CD14-positive monocyte (primary cell): ENCODE data around the gene DCLK1. TPM values are rescaled to one million over a fixed set of nuclear protein-coding genes. Genes with fewer than 3 reads are reported as not detected.

Source experiments
- DNase-seq, 3 donors: peaks; one replicate each; pipeline ENCODE4 v3.0.0-alpha.2; 2011 to 2022
- H2AFZ ChIP-seq: 2 replicates; pipeline ENCODE4 v1.6.0; 2012; ENCODE audit warnings: mild to moderate bottlenecking, low read depth, low read length, inconsistent platforms; ENCODE audit not compliant: insufficient read depth, poor library complexity, severe bottlenecking
- H3K27ac ChIP-seq, 2 donors: 1 replicate in 1 of 2; 2 replicates in 1 of 2; pipeline ENCODE4 v1.5.1; 2012 to 2013; ENCODE audit warnings: low read length in 2 of 2, control low read depth in 1 of 2, inconsistent platforms in 1 of 2, low read depth in 1 of 2, mild to moderate bottlenecking in 1 of 2
- H3K27me3 ChIP-seq, 2 donors: one replicate each; pipeline versions ENCODE4 v1.6.0 to v1.6.1; 2011 to 2013; ENCODE audit warnings: low read length in 2 of 2; ENCODE audit not compliant: control insufficient read depth in 2 of 2, insufficient read depth in 2 of 2
- H3K36me3 ChIP-seq, 2 donors: replicated peaks in 1 of 2; 1 replicate in 1 of 2; 2 replicates in 1 of 2; pipeline versions ENCODE4 v1.5.1 to v1.6.1; 2012 to 2013; ENCODE audit warnings: low read length in 2 of 2, control low read depth in 1 of 2, inconsistent platforms in 1 of 2, mild to moderate bottlenecking in 1 of 2; ENCODE audit not compliant: insufficient read depth in 2 of 2, control insufficient read depth in 1 of 2
- H3K4me1 ChIP-seq, 2 donors: 1 replicate in 1 of 2; 2 replicates in 1 of 2; pipeline versions ENCODE4 v1.5.1 to v1.6.1; 2012 to 2013; ENCODE audit warnings: low read length in 2 of 2, control low read depth in 1 of 2, inconsistent platforms in 1 of 2, mild to moderate bottlenecking in 1 of 2, moderate library complexity in 1 of 2; ENCODE audit not compliant: insufficient read depth in 2 of 2, control insufficient read depth in 1 of 2
- H3K4me2 ChIP-seq: replicated peaks from 2 replicates; pipeline ENCODE3; 2012; ENCODE audit warnings: low read length, moderate library complexity, mild to moderate bottlenecking; ENCODE audit not compliant: poor library complexity, severe bottlenecking; ENCODE audit errors: extremely low read depth
- H3K4me3 ChIP-seq, 3 experiments: fragments of 200-600 bp in 1 of 3; sonication (generic) in 1 of 3; replicated peaks in 1 of 3; 1 replicate in 2 of 3; 2 replicates in 1 of 3; pipeline ENCODE4 v1.5.1; 2011 to 2013; ENCODE audit warnings: low read length in 3 of 3, mild to moderate bottlenecking in 3 of 3, control low read depth in 2 of 3, low read depth in 2 of 3, inconsistent platforms in 1 of 3, moderate library complexity in 1 of 3
- H3K79me2 ChIP-seq: 2 replicates; pipeline ENCODE4 v1.6.0; 2012; ENCODE audit warnings: mild to moderate bottlenecking, control low read depth, inconsistent platforms, low read length, moderate library complexity; ENCODE audit not compliant: insufficient read depth
- H3K9ac ChIP-seq: 2 replicates; pipeline ENCODE4 v1.6.0; 2017; ENCODE audit warnings: low read length, mild to moderate bottlenecking; ENCODE audit not compliant: insufficient read depth, poor library complexity, severe bottlenecking
- H3K9me3 ChIP-seq, 2 donors: replicated peaks in 1 of 2; 1 replicate in 1 of 2; 2 replicates in 1 of 2; pipeline versions ENCODE4 v1.5.1 to v1.6.1; 2012 to 2013; ENCODE audit warnings: low read length in 2 of 2, control low read depth in 1 of 2; ENCODE audit not compliant: control insufficient read depth in 1 of 2, insufficient read depth in 1 of 2
- H4K20me1 ChIP-seq: 2 replicates; pipeline ENCODE4 v1.6.0; 2012; ENCODE audit warnings: mild to moderate bottlenecking, low read length, control low read depth, moderate library complexity; ENCODE audit not compliant: insufficient read depth
- H3K27ac Mint-ChIP-seq, 7 donors: one replicate each; pipeline ENCODE4 v1.8.0; 2020; ENCODE audit warnings: mild to moderate bottlenecking in 7 of 7, mixed read lengths in 7 of 7, moderate library complexity in 6 of 7, inconsistent platforms in 2 of 7
- H3K27me3 Mint-ChIP-seq, 3 donors: one replicate each; pipeline ENCODE4 v1.8.0; 2021 to 2022; ENCODE audit warnings: low read depth in 3 of 3, mild to moderate bottlenecking in 3 of 3, mixed read lengths in 3 of 3, moderate library complexity in 3 of 3, inconsistent platforms in 1 of 3
- H3K36me3 Mint-ChIP-seq, 2 donors: one replicate each; pipeline ENCODE4 v1.8.0; 2020; ENCODE audit warnings: mixed read lengths in 2 of 2, inconsistent platforms in 1 of 2, mild to moderate bottlenecking in 1 of 2
- H3K4me1 Mint-ChIP-seq: one replicate; pipeline ENCODE4 v1.8.0; 2020; ENCODE audit warnings: mild to moderate bottlenecking, mixed read lengths
- H3K4me3 Mint-ChIP-seq, 2 donors: one replicate each; pipeline ENCODE4 v1.8.0; 2020; ENCODE audit warnings: mild to moderate bottlenecking in 2 of 2, mixed read lengths in 2 of 2, moderate library complexity in 1 of 2
- H3K9me3 Mint-ChIP-seq, 7 donors: one replicate each; pipeline ENCODE4 v1.8.0; 2020 to 2022; ENCODE audit warnings: mixed read lengths in 7 of 7, mild to moderate bottlenecking in 6 of 7, moderate library complexity in 6 of 7, inconsistent platforms in 2 of 7
- WGBS: methylation state at CpG from one replicate; pipeline ENCODE4 v1.1.5; 2013; ENCODE audit warnings: missing lambda C conversion rate; ENCODE audit not compliant: insufficient coverage; 5-methylcytosine and 5-hydroxymethylcytosine counted together
- intact Hi-C, 2 donors: fragments of 100-400 bp; cut with micrococcal nuclease; formaldehyde crosslinking; loops; one replicate each; pipeline versions ENCODE4 v1.15.0 to v1.15.1; 2023
- polyA plus RNA-seq, 3 donors: library from polyadenylated mRNA; depleted of rRNA in 1 of 3; unstranded in 2 of 3; stranded (reverse) in 1 of 3; fragments of 300-500 nt in 2 of 3; fragments of >200 nt in 1 of 3; fragmentation: Illumina TruSeq in 2 of 3; gene quantifications; 1 replicate in 2 of 3; 2 replicates in 1 of 3; pipeline ENCODE4 v1.2.3, GENCODE V29; 2012 to 2021
- TF ChIP-seq, protein P1 (sequence below): fragments of 200-600 bp; IDR thresholded peaks from one replicate; pipeline ENCODE4 v1.8.0; 2022; ENCODE audit warnings: antibody characterized with exemption, mild to moderate bottlenecking

Gene DCLK1
- polyA plus RNA-seq, 3 donors: not detected

DNA sequence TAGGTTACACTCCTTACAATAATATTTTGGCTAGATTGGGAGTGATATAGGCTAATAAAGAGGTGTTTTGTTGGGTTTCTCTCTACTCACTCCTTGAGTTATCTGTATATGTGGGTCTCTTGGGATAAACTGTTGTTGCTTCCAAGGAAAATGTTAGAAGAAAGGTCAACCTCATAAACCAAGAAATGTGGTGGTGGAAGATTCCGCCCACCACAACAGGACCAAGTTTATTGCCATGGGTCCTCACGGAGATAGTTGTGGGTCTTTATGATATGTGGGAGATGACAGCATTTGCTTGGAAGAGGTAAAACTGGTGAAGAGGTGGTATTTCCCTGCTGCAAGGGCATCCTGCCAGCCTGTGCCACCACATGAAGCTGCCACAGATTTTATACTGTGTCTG is 259.6 kb downstream of the DCLK1 start:
- no peak overlapping the region for H3K4me2 ChIP-seq
- no peaks in the 10 kb centered on the region for H3K4me1 ChIP-seq
- no peak for DNase-seq
- peaks cover 0 to 2% (median 0%) of the 10 kb centered on the region in 3 donors for H3K27me3 Mint-ChIP-seq
- no peak overlapping the region for H3K27ac ChIP-seq
- H3K4me3 ChIP-seq: no peak overlapping the region
- 83% methylated on average over 1 of the region's 2 CpGs for WGBS
- no peaks in the 10 kb centered on the region for H3K27me3 ChIP-seq
- no peaks in the 10 kb centered on the region for H3K36me3 Mint-ChIP-seq
- H4K20me1 ChIP-seq: no peaks in the 10 kb centered on the region
- no peak overlapping the region for H3K4me3 Mint-ChIP-seq
- no peak overlapping the region for H3K27ac Mint-ChIP-seq
- TF ChIP-seq, protein P1, sequence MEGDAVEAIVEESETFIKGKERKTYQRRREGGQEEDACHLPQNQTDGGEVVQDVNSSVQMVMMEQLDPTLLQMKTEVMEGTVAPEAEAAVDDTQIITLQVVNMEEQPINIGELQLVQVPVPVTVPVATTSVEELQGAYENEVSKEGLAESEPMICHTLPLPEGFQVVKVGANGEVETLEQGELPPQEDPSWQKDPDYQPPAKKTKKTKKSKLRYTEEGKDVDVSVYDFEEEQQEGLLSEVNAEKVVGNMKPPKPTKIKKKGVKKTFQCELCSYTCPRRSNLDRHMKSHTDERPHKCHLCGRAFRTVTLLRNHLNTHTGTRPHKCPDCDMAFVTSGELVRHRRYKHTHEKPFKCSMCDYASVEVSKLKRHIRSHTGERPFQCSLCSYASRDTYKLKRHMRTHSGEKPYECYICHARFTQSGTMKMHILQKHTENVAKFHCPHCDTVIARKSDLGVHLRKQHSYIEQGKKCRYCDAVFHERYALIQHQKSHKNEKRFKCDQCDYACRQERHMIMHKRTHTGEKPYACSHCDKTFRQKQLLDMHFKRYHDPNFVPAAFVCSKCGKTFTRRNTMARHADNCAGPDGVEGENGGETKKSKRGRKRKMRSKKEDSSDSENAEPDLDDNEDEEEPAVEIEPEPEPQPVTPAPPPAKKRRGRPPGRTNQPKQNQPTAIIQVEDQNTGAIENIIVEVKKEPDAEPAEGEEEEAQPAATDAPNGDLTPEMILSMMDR: no peak
- no peak overlapping the region for H3K9ac ChIP-seq
- H3K36me3 ChIP-seq: no peaks in the 10 kb centered on the region
- H3K9me3 Mint-ChIP-seq: peaks cover 0 to 17% (median 7%) of the 10 kb centered on the region in 7 donors
- H3K79me2 ChIP-seq: no peaks in the 10 kb centered on the region
- no peaks in the 10 kb centered on the region for H3K4me1 Mint-ChIP-seq
- intact Hi-C loops: no loop called here
- H2AFZ ChIP-seq: no peak overlapping the region
- peaks cover 0 to 9% of the 10 kb centered on the region in 2 donors for H3K9me3 ChIP-seq

GRCh38 chr13:35866801-35867200 is 264.4 kb downstream of the DCLK1 start:
- Histone ChIP-seq H3K27me3 (no peaks in the 10 kb centered on the region), H3K4me2 (no peak overlapping the region), H3K27ac (no peak overlapping the region), H3K36me3 (no peaks in the 10 kb centered on the region), H2AFZ (no peak overlapping the region), H3K4me3 (no peak overlapping the region), H3K9ac (no peak overlapping the region), H3K79me2 (no peaks in the 10 kb centered on the region), H3K4me1 (no peaks in the 10 kb centered on the region), H3K9me3 (no peaks in the 10 kb centered on the region), H4K20me1 (no peaks in the 10 kb centered on the region)
- TF ChIP-seq, protein P1: no peak
- no peak overlapping the region for H3K4me3 Mint-ChIP-seq
- H3K27ac Mint-ChIP-seq: no peak overlapping the region
- peaks cover 0 to 15% (median 7%) of the 10 kb centered on the region in 7 donors for H3K9me3 Mint-ChIP-seq
- no peaks in the 10 kb centered on the region for H3K4me1 Mint-ChIP-seq
- no peaks in the 10 kb centered on the region for H3K36me3 Mint-ChIP-seq
- peaks cover 0 to 2% (median 0%) of the 10 kb centered on the region in 3 donors for H3K27me3 Mint-ChIP-seq
- WGBS: 93% methylated on average over 2 of the region's 3 CpGs
- DNase-seq: no peak
- intact Hi-C loops: no loop called here
